ENCODE data around the gene TMEM179.

DNA sequence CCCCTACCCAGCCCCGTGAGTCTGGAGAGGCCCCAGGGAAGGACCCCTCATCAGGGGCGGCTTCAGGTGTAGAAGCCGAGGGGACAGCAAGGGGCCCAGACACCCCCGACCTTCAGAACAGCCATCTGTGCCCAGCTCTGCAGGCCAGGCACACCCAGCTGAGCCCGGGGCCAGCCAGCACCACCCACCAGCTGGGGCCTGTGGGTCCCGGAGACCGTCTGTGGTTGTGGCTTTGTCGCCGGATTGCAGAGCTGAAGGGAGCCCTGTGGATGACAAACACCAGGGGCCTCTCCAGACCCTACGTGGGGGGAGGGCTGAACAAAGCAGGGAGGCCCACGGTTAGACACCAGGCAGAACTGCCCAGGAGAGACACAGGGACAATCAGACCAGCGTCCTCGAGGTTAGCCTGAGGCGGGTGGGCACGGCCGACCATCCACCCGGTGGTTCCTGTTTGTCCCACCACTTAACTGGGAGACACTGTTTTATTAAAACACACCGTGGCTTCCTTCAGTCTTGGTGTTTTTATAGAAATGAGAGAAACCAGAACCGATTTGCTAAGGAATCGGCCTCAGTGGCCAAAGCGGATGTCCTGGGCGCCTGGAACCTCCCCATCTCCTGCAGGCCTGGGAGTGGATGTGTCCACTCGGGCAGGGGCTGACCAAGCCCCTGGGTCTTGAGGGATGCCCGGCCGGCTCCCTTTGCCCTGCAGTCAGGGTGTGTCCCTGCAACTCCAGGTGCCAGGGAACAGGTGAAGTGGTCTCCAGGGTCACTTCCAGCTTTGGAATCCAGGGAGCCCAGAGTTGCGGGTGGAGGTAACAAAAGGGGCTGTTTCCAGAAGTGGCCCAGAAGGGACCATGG is 15.0 kb downstream of the TMEM179 start:
- TF ChIP-seq, protein P1, sequence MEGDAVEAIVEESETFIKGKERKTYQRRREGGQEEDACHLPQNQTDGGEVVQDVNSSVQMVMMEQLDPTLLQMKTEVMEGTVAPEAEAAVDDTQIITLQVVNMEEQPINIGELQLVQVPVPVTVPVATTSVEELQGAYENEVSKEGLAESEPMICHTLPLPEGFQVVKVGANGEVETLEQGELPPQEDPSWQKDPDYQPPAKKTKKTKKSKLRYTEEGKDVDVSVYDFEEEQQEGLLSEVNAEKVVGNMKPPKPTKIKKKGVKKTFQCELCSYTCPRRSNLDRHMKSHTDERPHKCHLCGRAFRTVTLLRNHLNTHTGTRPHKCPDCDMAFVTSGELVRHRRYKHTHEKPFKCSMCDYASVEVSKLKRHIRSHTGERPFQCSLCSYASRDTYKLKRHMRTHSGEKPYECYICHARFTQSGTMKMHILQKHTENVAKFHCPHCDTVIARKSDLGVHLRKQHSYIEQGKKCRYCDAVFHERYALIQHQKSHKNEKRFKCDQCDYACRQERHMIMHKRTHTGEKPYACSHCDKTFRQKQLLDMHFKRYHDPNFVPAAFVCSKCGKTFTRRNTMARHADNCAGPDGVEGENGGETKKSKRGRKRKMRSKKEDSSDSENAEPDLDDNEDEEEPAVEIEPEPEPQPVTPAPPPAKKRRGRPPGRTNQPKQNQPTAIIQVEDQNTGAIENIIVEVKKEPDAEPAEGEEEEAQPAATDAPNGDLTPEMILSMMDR (conservative IDR thresholded peaks at IDR 0.05 in 1 of 2, IDR thresholded peaks at IDR 0.05 in 1 of 2; ENCODE audit: extremely low read depth in 1 of 2, insufficient read depth in 1 of 2, low read depth in 1 of 2, low read length in 2 of 2): no peak
- no peak for TF ChIP-seq EZH2 (IDR thresholded peaks at IDR 0.05; ENCODE audit: borderline replicate concordance, low read length)
